GM12872 (cell line): ENCODE data around the gene RTTN.

Source experiments
- TF ChIP-seq, protein P1 (sequence below): IDR thresholded peaks from 3 replicates; pipeline ENCODE4 v1.5.1; 2011; ENCODE audit warnings: low read depth, mild to moderate bottlenecking, low read length, moderate library complexity; ENCODE audit not compliant: insufficient read depth

Gene RTTN

GRCh38 chr18:70089858-70090257 is 115.6 kb downstream of the RTTN start:
- TF ChIP-seq, protein P1, sequence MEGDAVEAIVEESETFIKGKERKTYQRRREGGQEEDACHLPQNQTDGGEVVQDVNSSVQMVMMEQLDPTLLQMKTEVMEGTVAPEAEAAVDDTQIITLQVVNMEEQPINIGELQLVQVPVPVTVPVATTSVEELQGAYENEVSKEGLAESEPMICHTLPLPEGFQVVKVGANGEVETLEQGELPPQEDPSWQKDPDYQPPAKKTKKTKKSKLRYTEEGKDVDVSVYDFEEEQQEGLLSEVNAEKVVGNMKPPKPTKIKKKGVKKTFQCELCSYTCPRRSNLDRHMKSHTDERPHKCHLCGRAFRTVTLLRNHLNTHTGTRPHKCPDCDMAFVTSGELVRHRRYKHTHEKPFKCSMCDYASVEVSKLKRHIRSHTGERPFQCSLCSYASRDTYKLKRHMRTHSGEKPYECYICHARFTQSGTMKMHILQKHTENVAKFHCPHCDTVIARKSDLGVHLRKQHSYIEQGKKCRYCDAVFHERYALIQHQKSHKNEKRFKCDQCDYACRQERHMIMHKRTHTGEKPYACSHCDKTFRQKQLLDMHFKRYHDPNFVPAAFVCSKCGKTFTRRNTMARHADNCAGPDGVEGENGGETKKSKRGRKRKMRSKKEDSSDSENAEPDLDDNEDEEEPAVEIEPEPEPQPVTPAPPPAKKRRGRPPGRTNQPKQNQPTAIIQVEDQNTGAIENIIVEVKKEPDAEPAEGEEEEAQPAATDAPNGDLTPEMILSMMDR = no peak

DNA sequence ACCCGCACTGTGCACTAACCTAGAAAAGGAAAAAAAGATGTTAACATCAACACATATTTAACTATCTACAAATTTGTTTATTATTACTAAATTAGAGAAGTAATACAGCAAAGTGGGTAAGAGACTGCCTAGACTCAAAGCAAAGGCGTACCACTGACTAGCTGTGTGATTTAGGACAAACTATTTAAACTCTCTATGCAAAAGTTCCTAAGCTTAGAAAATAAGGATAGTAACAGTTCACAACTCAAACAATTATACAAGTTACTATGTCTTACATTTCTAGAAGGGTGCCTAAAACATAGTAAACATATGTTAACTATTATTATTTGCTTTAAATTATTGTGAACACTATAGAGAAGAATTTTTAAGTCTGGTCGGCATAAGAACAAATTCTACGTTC is 119.4 kb downstream of the RTTN start:
- TF ChIP-seq, protein P1 = no peak

DNA sequence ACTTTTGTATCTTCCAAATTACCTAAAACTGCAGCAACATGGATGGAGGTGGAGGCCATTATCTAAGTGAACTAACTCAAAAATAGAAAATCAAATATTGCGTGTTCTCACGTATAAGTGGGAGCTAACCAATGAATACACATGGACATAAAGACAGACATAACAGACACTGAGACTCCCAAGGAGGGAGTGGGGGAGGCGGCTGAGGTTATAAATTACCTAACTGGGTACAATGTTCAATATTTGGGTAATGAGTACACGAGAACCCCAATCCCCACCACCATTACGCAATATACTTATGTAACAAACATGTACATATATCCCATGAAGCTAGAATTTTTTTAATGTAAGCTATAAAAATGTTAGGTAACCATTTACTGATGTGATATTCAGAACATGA is 119.8 kb downstream of the RTTN start:
- TF ChIP-seq, protein P1 = no peak

DNA sequence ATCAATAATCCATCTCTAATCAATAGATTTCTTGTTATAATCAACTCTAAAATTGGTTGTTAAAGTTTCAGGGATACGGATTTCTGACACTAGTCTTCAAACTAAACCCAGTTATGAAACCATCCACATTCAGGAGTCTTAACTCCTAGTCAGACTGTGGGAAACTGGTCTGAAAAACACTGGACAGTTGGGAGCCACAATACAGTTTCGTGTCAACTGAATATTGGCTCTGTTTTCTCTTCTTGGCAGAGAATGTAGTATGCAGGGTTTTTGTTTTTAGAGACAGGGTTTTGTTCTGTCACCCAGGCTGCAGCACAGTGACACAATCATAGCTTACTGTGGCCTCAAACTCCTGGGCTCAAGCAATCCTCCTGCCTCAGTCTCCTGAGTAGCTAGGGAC is 123.1 kb downstream of the RTTN start:
- TF ChIP-seq, protein P1 = no peak

GRCh38 chr18:70078106-70078505 is 127.4 kb downstream of the RTTN start:
- TF ChIP-seq, protein P1 = no peak

DNA sequence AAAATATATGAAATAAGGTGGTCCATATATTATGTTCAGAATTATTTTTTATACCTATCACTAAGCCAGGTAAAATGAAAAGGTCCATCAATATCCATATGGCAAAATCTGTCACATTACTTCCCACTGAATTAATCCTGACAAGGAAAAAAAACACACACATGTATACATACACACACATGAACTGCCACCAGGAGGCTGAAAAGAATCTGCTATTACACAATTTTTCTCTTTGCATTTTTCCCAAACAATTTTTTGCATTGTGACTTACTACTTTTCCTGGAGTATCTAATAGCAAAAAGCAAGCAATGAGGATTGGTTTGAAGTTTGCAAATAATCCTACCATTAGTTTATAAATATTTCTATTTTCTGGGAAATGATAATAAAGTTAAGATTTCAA is 129.6 kb downstream of the RTTN start:
- TF ChIP-seq, protein P1 = no peak

DNA sequence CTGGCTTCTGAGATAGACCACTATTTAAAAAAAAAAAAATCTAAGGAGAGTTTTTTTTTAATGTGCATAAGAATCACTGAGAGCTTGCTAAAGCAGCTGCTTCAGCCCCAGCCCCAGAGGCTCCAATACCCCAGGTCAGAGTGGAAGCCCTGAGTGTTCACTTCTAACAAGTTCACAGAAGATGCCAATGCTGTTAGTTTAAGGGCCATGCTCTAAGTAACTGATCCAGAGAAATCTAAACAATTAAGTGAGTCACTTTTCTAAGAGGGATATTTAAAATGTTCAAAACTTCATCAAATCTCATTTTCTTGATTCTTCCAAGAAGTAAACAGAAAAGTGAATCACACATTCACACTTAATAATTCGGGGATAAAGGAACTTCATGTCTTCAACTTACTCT is 131.4 kb downstream of the RTTN start:
- TF ChIP-seq, protein P1 = no peak

DNA sequence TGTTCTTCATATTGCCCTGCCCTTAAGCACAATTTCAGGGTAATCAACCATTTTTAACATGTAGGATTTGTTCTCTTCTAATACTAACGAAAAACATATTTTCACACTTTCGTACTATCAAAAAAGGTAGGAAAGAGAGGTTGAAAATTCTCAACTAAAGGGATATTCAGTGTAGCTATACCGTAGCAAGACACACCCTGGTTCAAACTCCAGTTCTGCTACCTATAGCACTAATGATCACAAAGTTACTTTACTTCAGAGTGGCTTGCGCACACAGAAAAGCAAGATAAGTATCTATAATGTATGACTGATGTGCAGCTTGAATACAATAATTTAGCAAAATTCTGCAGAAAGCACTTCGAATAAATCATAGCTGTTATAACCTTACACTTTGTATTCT is 132.1 kb downstream of the RTTN start:
- TF ChIP-seq, protein P1 = no peak
